Heart left ventricle (tissue), 13 donors: ENCODE measurements around the gene POLR1A.

Experiments
- CTCF ChIP-seq, 12 donors: fragments of 200-600 bp; sonication (generic) in 4 of 12; IDR thresholded peaks; one replicate each; pipeline versions ENCODE4 v1.5.0 to v1.8.0; 2018 to 2022; ENCODE audit warnings: antibody characterized with exemption in 12 of 12, mild to moderate bottlenecking in 5 of 12
- POLR2A ChIP-seq, 2 donors: fragments of 450-650 bp; IDR thresholded peaks; one replicate each; pipeline ENCODE4 v1.6.1; 2017; ENCODE audit warnings: antibody characterized with exemption in 2 of 2, mild to moderate bottlenecking in 2 of 2, moderate library complexity in 2 of 2
- donor health status: ischemic (EF 13 %, LVEDD 7.1; RV severe dilation, severe dysfunction).
- donor health status: DM: no; HTN: yes; CAD: no.
- donor health status: DM: no; HTN: no; CAD: no.
- donor health status: ischemic (EF 25% LVEDD 6.9; RV normal size, moderate dysfunction).
- donor health status: ischemic (EF 25% LVEDD 5.7; RV mildly dilated, moderate dysfunction).
- donor health status: ischemic (EF 35%, LVEDD 5.7; RV mildly dilated, moderate dysfunction).
- donor health status: nonischemic (EF 11% LVEDD 7.7; RV severe dilation, severe dysfunction).
- donor health status: DM: yes; HTN: yes; CAD: no.
- donor health status: PGD.
- donor health status: ischemic (EF 29% LVEDD 5.4; RV normal size, mild dysfunction).
- donor health status: nonischemic (EF 23%, LVEDD 6.1; RV moderate dilation, normal function).

- no peak for TF ChIP-seq CTCF (IDR thresholded peaks at IDR 0.05)
- TF ChIP-seq POLR2A (IDR thresholded peaks at IDR 0.05) = no peak
These were observed 33.3 kb downstream of the POLR1A start for GRCh38 chr2:86072271-86072858.
